ENCODE results near the gene CCDC187.

- no peak for TF ChIP-seq GATA2 (IDR thresholded peaks at IDR 0.05; ENCODE audit: low read depth, low read length)
- TF ChIP-seq GATA3 (IDR thresholded peaks at IDR 0.05; ENCODE audit: low read depth, low read length): no peak
These were observed 68.7 kb downstream of the CCDC187 start for GRCh38 chr9:136235171-136235570.
